Loucy (cell line): ENCODE measurements around the gene PGK2.

Experiments
- H2AFZ ChIP-seq: fragments of 200-600 bp; sonication (generic); 2 replicates; pipeline ENCODE4 v1.6.0; 2016; ENCODE audit warnings: antibody characterized with exemption, mild to moderate bottlenecking, low read length, moderate library complexity
- H3F3A ChIP-seq: fragments of 200-600 bp; 2 replicates; pipeline ENCODE4 v1.6.0; 2016; ENCODE audit warnings: antibody characterized with exemption, low read depth, mild to moderate bottlenecking
- H3K27me3 ChIP-seq: fragments of 200-600 bp; sonication (generic); 2 replicates; pipeline ENCODE4 v1.6.1; 2014; ENCODE audit warnings: low read length, mild to moderate bottlenecking; ENCODE audit not compliant: insufficient read depth, poor library complexity, severe bottlenecking
- H3K36me3 ChIP-seq: fragments of 200-600 bp; sonication (generic); 2 replicates; pipeline ENCODE4 v1.6.1; 2016; ENCODE audit warnings: low read length; ENCODE audit not compliant: insufficient read depth
- H3K4me1 ChIP-seq: fragments of 200-600 bp; sonication (generic); 2 replicates; pipeline ENCODE4 v1.5.1; 2014; ENCODE audit warnings: low read length, mild to moderate bottlenecking; ENCODE audit not compliant: insufficient read depth, poor library complexity, severe bottlenecking
- H3K4me2 ChIP-seq: fragments of 200-600 bp; sonication (generic); 2 replicates; pipeline ENCODE4 v1.6.0; 2014; ENCODE audit warnings: antibody characterized with exemption, low read length, low read depth, mild to moderate bottlenecking; ENCODE audit not compliant: poor library complexity, severe bottlenecking
- H3K4me3 ChIP-seq: fragments of 200-600 bp; sonication (generic); 2 replicates; pipeline ENCODE4 v1.5.1; 2014; ENCODE audit warnings: low read length, mild to moderate bottlenecking, mixed read lengths; ENCODE audit not compliant: poor library complexity, severe bottlenecking
- H3K79me2 ChIP-seq: fragments of 200-600 bp; sonication (generic); 2 replicates; pipeline ENCODE4 v1.6.1; 2014; ENCODE audit warnings: low read length; ENCODE audit not compliant: insufficient read depth
- H3K9ac ChIP-seq: fragments of 200-600 bp; sonication (generic); 2 replicates; pipeline ENCODE4 v1.6.0; 2014; ENCODE audit warnings: mild to moderate bottlenecking, low read depth, low read length, moderate library complexity; ENCODE audit not compliant: poor library complexity, severe bottlenecking
- H3K9me2 ChIP-seq: fragments of 200-600 bp; sonication (generic); replicated peaks from 2 replicates; pipeline ENCODE4 v1.6.1; 2016; ENCODE audit warnings: low read depth, low read length, mixed read lengths
- H3K9me3 ChIP-seq: fragments of 200-600 bp; sonication (generic); 2 replicates; pipeline ENCODE4 v1.6.1; 2014; ENCODE audit warnings: mild to moderate bottlenecking, antibody characterized with exemption, low read length, low read depth; ENCODE audit not compliant: insufficient read depth
- H4K20me1 ChIP-seq: fragments of 200-600 bp; sonication (generic); 2 replicates; pipeline ENCODE4 v1.6.0; 2014; ENCODE audit warnings: antibody characterized with exemption, low read length, mild to moderate bottlenecking; ENCODE audit not compliant: insufficient read depth, poor library complexity, severe bottlenecking
- EZH2phosphoT487 ChIP-seq: fragments of 200-600 bp; IDR thresholded peaks from 2 replicates; pipeline ENCODE4 v1.6.1; 2018; ENCODE audit warnings: antibody characterized with exemption, mild to moderate bottlenecking, moderate library complexity, borderline replicate concordance
- TF ChIP-seq, protein P1 (sequence below): fragments of 200-600 bp; sonication (generic); conservative IDR thresholded peaks from 2 replicates; pipeline ENCODE4 v1.5.1; 2014; ENCODE audit warnings: mild to moderate bottlenecking, antibody characterized with exemption, low read length

The PGK2 gene

DNA sequence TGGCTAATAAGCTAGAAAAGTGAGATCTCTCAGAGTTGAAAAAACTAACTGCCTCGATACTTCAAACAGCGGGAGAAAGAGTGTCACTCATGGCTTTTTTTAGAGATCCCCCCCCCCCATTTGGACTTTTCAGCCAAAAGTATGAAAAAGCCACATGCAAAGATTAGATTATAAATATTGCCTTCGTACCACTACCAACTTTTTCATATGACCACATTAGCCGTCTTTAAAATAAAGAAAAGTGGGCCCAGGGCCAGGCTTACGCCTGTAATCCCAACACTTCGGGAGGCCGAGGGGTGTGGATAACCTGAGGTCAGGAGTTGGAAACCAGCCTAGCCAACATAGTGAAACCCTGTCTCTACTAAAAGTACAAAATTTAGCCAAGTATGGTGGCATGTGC, 4.4 kb downstream of the PGK2 start:
- Histone ChIP-seq H3K4me3 (no peak overlapping the region), H3K4me2 (no peak overlapping the region), H2AFZ (no peak overlapping the region), H3K4me1 (no peaks in the 10 kb centered on the region), H3K36me3 (no peaks in the 10 kb centered on the region), H4K20me1 (no peaks in the 10 kb centered on the region), H3K9ac (no peak overlapping the region), H3F3A (no peaks in the 10 kb centered on the region), H3K9me2 (no peaks in the 10 kb centered on the region), H3K9me3 (no peaks in the 10 kb centered on the region), H3K79me2 (no peaks in the 10 kb centered on the region), H3K27me3 (no peaks in the 10 kb centered on the region)
- no peak for TF ChIP-seq EZH2phosphoT487
- TF ChIP-seq, protein P1, sequence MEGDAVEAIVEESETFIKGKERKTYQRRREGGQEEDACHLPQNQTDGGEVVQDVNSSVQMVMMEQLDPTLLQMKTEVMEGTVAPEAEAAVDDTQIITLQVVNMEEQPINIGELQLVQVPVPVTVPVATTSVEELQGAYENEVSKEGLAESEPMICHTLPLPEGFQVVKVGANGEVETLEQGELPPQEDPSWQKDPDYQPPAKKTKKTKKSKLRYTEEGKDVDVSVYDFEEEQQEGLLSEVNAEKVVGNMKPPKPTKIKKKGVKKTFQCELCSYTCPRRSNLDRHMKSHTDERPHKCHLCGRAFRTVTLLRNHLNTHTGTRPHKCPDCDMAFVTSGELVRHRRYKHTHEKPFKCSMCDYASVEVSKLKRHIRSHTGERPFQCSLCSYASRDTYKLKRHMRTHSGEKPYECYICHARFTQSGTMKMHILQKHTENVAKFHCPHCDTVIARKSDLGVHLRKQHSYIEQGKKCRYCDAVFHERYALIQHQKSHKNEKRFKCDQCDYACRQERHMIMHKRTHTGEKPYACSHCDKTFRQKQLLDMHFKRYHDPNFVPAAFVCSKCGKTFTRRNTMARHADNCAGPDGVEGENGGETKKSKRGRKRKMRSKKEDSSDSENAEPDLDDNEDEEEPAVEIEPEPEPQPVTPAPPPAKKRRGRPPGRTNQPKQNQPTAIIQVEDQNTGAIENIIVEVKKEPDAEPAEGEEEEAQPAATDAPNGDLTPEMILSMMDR, result no peak

DNA sequence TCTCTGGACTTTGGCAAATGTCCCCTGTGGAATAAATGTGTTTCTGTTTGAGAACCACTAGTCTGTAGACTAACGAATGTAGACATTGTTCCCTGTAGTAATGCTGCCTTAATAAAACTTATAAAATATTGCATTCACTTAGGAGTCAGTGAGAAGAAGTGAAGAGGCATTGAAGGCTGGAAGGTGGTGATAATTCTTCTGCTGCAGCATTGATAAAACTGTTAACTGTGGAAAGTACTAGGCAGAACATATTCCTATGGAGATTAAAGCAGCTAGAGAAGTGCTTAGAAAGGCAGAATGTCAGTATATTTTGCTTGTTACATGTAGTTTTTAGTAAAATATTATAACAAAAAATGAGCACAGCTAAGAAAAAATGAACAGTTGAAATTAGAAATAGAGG, 4.8 kb downstream of the PGK2 start:
- Histone ChIP-seq H3K9me2 (no peaks in the 10 kb centered on the region), H3K27me3 (no peaks in the 10 kb centered on the region), H3K9me3 (no peaks in the 10 kb centered on the region), H3K79me2 (no peaks in the 10 kb centered on the region), H3K4me1 (no peaks in the 10 kb centered on the region), H2AFZ (no peak overlapping the region), H3K36me3 (no peaks in the 10 kb centered on the region), H3F3A (no peaks in the 10 kb centered on the region), H4K20me1 (no peaks in the 10 kb centered on the region), H3K9ac (no peak overlapping the region), H3K4me2 (no peak overlapping the region), H3K4me3 (no peak overlapping the region)
- TF ChIP-seq, protein P1, result no peak
- TF ChIP-seq EZH2phosphoT487, result no peak

DNA sequence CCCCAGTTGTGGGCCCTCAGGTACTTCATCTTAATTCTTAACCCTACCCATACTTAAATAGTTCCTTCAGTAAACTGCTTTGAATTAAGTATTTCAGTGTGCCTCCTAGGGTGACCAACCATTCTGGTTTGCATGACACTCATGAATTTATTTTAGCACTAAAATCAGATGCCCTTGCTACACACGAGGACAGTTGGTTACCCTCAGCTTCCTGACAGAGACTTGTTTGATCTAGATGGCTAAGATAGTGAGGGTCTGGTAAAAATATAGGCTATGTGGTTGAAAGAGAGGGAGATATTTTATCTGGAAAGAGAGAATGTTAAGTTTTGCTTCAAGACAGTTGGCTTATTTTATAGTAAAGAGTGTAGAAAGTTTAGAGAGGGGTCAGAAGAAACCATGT, 10.6 kb downstream of the PGK2 start:
- H2AFZ ChIP-seq, result no peak overlapping the region
- no peaks in the 10 kb centered on the region for H3K9me3 ChIP-seq
- TF ChIP-seq EZH2phosphoT487, result no peak
- TF ChIP-seq, protein P1, result no peak
- H3K79me2 ChIP-seq, result no peaks in the 10 kb centered on the region
- H3K9ac ChIP-seq, result no peak overlapping the region
- H3K4me1 ChIP-seq, result no peaks in the 10 kb centered on the region
- no peaks in the 10 kb centered on the region for H3F3A ChIP-seq
- no peak overlapping the region for H3K4me3 ChIP-seq
- H4K20me1 ChIP-seq, result no peaks in the 10 kb centered on the region
- H3K27me3 ChIP-seq, result no peaks in the 10 kb centered on the region
- H3K36me3 ChIP-seq, result no peaks in the 10 kb centered on the region
- H3K4me2 ChIP-seq, result no peak overlapping the region
- H3K9me2 ChIP-seq, result no peaks in the 10 kb centered on the region
